SIG-M5 treated with dmso at 0.1 percent for 504 hours (cell line): ENCODE measurements around the gene GPD2.

Experiments used
- DNase-seq: peaks from one replicate; lab custom pipeline; 2025; ENCODE audit not compliant: unreplicated experiment; lab: John Stamatoyannopoulos, UW

GPD2 gene

GRCh38 chr2:156435718-156436496, at the start of gene GPD2:
GPD2 (plus strand) TSS chr2:156436379; CDS start chr2:156476106, 39,727 bp downstream.
- peak; percentile 65 for DNase-seq

- DNase-seq, result no peak
Observed at GRCh38 chr2:156394033-156394741, 42.0 kb upstream of the GPD2 start.

GRCh38 chr2:156396126-156396525, 40.1 kb upstream of the GPD2 start:
- DNase-seq, result peak; percentile 80

GRCh38 chr2:156397229-156397628, 39.0 kb upstream of the GPD2 start:
- no peak for DNase-seq

GRCh38 chr2:156398176-156398575, 38.0 kb upstream of the GPD2 start:
- no peak for DNase-seq

- DNase-seq, result peak; percentile 55
Observed at GRCh38 chr2:156399224-156399949, 36.8 kb upstream of the GPD2 start.

GRCh38 chr2:156399950-156400705, 36.1 kb upstream of the GPD2 start:
- peak; percentile 42 for DNase-seq

DNA sequence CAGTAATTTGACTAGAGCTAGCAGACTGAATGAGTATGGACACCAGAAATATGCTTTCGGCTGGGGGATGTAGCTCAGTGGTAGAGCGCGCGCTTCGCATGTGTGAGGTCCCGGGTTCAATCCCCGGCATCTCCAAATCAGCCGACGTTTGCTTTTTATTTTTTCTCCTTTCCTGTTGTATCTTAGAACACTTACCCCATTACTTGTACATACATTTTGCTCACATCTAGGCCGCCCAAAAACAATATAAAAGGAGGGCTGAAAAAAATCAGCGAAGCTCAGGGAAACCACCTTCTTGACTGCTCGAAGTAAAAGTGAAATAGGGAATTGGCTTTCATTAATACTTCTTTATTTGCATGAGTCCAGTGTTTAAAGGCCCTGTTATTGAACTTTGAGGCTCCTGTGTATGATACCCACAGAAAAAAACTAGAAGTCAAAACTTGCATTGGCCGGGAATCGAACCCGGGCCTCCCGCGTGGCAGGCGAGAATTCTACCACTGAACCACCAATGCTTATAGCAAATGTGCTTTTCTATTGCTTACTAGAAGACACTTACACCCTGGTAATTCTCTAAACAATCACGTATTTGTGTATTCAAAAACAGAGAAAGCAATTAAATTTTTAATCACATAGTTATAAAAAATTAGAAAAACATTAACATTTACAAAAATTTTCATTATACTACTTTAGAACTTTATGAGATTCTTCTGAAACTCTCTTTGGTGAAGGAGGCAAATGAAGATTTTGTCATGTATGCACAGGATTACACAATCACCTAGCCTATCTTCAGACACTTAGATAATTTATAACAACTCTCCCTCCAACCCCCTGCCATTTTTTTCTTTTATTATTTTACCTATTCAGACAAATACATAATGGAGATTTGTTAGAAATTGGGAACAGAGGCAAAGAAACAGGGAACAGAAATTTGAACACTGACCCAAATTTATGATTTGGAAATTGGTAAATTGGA, 35.2 kb upstream of the GPD2 start:
- peak; percentile 85 for DNase-seq

- no peak for DNase-seq
Observed at GRCh38 chr2:156401861-156402260, 34.3 kb upstream of the GPD2 start.

GRCh38 chr2:156405586-156405985, 30.6 kb upstream of the GPD2 start:
- DNase-seq, result peak; percentile 97

DNA sequence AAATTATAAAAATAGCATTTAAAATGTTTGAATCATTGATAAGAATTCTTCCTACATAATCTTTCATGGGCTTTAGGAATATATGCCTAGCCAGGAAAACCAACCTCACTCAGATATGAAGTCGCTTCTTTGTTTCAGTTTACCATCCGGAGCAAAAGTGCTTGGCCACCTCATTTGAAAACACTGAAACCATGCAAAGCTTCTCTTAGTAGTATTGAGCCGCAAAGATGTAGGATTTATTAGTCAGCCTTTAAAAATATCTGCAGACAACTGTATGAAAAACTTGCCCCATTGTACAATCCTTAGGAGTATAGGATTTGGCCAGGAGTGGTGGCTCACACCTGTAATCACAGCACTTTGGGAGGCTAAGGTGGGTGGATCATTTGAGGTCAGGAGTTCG, 24.3 kb upstream of the GPD2 start:
- no peak for DNase-seq

DNA sequence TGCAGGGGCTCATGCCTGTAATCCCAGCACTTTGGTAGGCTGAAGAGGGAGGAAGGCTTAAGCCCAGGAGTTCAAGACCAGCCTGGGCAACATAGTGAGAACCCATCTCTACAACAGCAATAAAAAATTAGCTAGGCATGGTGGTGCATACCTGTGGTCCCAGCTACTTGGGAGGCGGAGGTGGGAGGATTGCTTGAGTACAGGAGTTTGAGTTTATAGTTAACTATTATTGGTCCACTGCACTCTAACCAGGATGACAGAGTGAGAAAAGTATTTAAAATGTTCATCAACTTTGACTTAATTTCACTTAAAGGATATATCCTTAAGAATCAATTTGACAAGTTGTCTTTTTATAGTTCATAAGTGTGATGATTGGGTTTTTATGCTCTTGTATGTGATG, 14.3 kb upstream of the GPD2 start:
- DNase-seq, result no peak

DNA sequence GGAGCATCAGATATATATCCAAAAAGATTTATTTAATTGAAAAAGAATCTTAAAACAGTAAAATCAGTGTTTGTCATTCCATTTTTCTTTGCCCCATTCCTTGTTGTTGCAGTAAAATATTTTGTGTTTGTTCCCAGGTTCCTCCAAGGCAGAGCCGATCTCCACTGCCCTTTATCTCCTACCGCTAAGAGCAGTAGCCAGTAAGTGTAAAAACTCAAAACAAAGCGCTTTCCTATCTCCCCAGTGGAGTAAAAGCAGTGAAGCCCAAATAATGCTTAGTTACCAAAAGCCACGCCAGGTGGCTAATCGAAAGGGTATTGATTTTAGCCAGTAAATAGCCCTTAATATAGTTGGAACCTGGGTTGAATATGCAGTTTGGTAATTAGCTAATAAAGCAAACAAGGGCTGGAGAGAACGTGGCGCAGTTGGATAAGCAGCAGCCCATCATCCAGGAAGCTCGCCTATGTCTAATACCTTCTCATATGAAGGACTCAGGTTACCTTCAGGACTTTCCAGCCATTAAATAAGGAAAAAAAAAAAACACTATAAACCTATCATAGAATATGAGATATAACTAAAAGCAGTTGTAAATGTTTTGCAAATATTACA, 12.4 kb upstream of the GPD2 start:
- DNase-seq, result no peak

DNA sequence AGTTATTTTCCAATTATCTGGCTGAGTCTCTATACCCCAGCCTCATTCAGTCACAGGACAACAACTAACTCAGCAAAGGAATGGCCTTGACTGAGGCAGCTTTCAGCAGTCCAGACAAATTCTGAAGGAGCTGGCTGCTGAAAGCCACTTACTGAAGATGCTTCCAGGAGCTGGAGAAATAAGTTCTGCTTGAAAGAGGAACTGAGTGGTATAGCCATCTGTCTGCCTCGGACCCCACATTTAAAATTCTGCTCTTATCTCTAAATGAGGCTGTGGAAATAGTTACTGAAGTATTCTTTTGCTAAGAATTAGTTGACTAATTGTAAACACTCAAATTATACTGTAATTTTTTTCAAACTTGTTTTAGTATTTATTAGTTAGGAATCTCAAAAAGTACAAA, 9.1 kb upstream of the GPD2 start:
- peak; percentile 15 for DNase-seq

GRCh38 chr2:156429211-156429610, 7.0 kb upstream of the GPD2 start:
- DNase-seq, result no peak

DNA sequence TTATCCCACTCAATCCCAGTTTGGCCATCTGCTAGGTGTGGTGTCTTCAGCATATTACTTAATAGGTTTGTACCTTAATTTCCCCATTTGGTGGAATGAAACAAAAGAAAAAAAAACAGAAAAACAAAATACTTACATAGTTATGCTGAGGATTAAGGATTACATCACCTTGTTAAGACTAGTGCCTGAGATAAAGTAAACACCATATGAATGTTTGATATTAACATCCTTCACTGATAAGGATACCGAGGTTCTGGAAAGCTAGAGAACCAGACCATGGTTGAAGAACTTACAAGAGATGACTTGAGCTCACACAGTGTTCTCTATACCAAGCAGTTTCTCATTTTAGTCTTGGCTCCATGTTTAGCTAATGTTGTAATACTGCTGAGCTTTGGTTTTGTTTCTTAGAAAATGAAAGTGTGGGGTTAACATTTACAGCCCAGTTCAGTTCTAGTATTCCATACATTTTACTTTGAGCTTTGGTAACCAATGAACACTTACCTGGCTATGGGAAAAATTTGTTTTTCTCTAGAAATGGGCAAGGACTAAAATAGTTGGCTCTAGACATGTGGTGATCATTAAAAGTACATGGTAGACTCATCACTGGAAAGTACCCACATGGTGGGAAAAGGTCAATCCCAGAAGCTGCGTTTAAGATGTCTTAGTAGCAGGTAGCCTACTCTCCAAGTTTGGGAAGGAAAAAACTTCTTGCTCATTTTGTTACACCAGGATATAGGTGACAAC, 5.8 kb upstream of the GPD2 start:
- no peak for DNase-seq

- peak; percentile 91 for DNase-seq
Observed at GRCh38 chr2:156430980-156431358, 5.2 kb upstream of the GPD2 start.

- DNase-seq, result no peak
Observed at GRCh38 chr2:156434461-156435291, 1.5 kb upstream of the GPD2 start.
